Dermis microvascular lymphatic vessel endothelial cell (primary cell): ENCODE measurements around the gene KLHDC8A. TPM values are rescaled to one million over a fixed set of nuclear protein-coding genes. Genes with fewer than 3 reads are reported as not detected.
"Not testable (repeated sequence)": the region's sequence is repeated elsewhere in the genome, so short reads cannot be mapped to it uniquely, and the experiment has no call there.

Source experiments
- DNase-seq, 2 donors: peaks; one replicate each; pipeline versions ENCODE4 v3.0.0 to v3.0.0-alpha.2; 2010; ENCODE audit warnings: low read depth in 2 of 2
- total RNA-seq: library from RNA; depleted of rRNA; stranded (reverse); fragments of >200 nt; gene quantifications from 2 replicates; pipeline ENCODE4 v1.2.1, GENCODE V29; 2014

The KLHDC8A gene
- total RNA-seq, 1 donor from 2014 or later = not detected

- no peak for DNase-seq
Measured at GRCh38 chr1:205371871-205372660, 15.3 kb upstream of the KLHDC8A start.

GRCh38 chr1:205370780-205371179 lies 14.1 kb upstream of the KLHDC8A start:
- DNase-seq = no peak

- no peak for DNase-seq
Measured at GRCh38 chr1:205369701-205370123, 13.0 kb upstream of the KLHDC8A start.

- no peak for DNase-seq
Measured at GRCh38 chr1:205368478-205368877, 11.8 kb upstream of the KLHDC8A start.

- no peak for DNase-seq
Measured at GRCh38 chr1:205365945-205366463, 9.3 kb upstream of the KLHDC8A start.

- DNase-seq = not testable (repeated sequence)
Measured at GRCh38 chr1:205365086-205365485, 8.4 kb upstream of the KLHDC8A start.

GRCh38 chr1:205360891-205361290 lies 4.2 kb upstream of the KLHDC8A start:
- no peak for DNase-seq

- DNase-seq = no peak
Measured at GRCh38 chr1:205359771-205360565, 3.2 kb upstream of the KLHDC8A start.

- no peak for DNase-seq
Measured at GRCh38 chr1:205358579-205358978, 1.9 kb upstream of the KLHDC8A start.

GRCh38 chr1:205357567-205357966 lies 845 bp upstream of the KLHDC8A start:
- no peak for DNase-seq

- no peak for DNase-seq
Measured at GRCh38 chr1:205355075-205355453, 1.7 kb downstream of the KLHDC8A start.

- peak; percentile 25 to 63 for DNase-seq
Measured at GRCh38 chr1:205354259-205355074, 2.3 kb downstream of the KLHDC8A start.

GRCh38 chr1:205353612-205354011 lies 3.1 kb downstream of the KLHDC8A start:
- DNase-seq = no peak

- no peak for DNase-seq
Measured at GRCh38 chr1:205353191-205353590, 3.5 kb downstream of the KLHDC8A start.

GRCh38 chr1:205351984-205352713 lies 4.6 kb downstream of the KLHDC8A start:
- no peak for DNase-seq

GRCh38 chr1:205350691-205351141 lies 6.0 kb downstream of the KLHDC8A start:
- no peak for DNase-seq

GRCh38 chr1:205350124-205350523 lies 6.6 kb downstream of the KLHDC8A start:
- no peak for DNase-seq

- no peak for DNase-seq
Measured at GRCh38 chr1:205348554-205349487, 7.9 kb downstream of the KLHDC8A start.

GRCh38 chr1:205346956-205347574 lies 9.7 kb downstream of the KLHDC8A start:
- DNase-seq = no peak
